HG02642 (cell line): ENCODE measurements around the gene CPA2.
"Not testable (repeated sequence)": the region's sequence is repeated elsewhere in the genome, so short reads cannot be mapped to it uniquely, and the experiment has no call there.

ENCODE experiments used
- ATAC-seq: cut with Tn5 transposase; IDR thresholded peaks from one replicate; pipeline ENCODE4 v1.9.1; 2021; ENCODE audit warnings: mild to moderate bottlenecking; ENCODE audit not compliant: unreplicated experiment, poor library complexity

CPA2 gene

GRCh38 chr7:130249626-130250025, 17.0 kb upstream of the CPA2 start:
- ATAC-seq: not testable (repeated sequence)

DNA sequence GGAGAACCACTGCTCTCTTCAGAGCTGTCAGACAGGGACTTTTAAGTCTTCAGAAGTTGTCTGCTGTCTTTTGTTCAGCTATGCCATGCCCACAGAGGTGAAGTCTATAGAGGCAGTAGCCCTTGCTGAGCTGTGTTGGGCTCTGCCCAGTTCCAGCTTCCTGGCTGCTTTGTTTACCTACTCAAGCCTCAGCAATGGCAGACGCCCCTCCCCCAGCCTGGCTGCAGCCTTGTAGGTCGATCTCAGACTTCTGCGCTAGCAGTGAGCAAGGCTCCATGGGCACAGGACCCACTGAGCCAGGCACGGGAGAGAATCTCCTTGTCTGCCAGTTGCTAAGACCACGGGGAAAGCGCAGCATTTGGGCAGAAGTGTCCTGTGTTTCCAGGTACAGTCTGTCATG, 12.1 kb upstream of the CPA2 start:
- ATAC-seq: no peak

- no peak for ATAC-seq
Observed at GRCh38 chr7:130256704-130257103, 10.0 kb upstream of the CPA2 start.

DNA sequence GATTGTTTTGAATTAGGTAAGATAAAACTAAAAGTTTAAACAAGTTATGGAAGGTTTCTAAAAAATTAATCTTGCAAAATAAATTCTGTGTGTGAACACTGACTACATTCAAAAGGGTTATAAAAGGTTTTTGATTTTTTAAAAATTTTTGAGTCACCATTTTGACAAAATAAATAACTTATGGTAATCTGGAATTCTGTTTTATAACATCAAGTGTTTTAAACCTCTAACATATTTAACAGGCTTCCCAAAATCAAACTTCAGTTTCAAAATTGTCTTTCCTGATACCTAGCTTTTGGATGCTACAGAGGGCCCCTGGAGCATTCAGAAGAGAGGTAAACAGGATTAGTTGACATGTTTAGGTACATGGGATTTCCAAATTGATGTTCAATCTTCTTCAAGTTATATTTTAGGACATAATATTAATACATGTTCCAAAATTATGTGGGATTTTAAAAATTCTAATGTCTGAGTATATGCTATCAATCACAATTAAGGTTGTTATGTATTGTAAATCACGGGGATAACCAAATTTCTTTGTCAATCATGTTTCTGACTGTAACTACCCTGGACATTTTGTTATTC, 8.1 kb upstream of the CPA2 start:
- no peak for ATAC-seq

DNA sequence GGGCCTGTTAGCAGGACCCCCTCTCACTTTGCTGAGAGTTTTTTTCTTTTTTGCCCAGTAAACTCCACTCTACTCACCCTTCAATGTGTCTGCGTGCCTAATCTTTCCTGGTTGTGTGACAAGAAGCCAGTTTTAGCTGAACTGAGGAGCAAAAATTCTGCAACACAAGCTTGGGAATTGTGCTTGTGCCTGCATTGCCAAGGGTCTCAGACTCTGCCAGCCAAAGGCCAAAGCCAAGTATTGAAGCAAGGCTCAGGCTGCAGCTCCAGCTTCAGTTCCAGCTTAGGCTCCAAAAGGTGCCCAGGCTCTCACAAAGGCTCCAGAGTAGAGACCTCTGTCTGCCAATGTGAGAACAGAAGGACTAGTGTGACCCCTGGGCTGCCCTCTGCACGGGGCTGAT, 4.2 kb upstream of the CPA2 start:
- no peak for ATAC-seq

DNA sequence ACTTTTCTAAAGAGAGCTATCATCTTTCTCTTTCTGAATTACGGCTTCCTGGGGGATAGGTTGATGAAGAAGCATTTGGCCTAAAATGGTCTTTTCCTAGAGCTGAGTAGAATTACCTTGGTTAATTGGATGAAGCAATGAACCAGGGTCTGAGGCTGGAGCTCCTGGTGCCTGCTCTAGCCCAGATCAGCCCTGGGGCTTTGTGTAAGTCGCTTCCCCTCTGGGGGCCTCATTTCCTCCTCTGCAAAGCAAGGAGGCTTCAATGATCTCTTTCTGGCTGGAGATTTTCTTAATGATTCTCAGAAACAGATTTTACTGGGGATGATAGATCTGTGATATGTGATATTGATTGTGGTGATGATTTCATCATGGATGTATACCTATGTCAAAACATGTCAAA, 3.5 kb upstream of the CPA2 start:
- ATAC-seq: no peak

- no peak for ATAC-seq
Observed at GRCh38 chr7:130266961-130267321, 278 bp downstream of the CPA2 start.

DNA sequence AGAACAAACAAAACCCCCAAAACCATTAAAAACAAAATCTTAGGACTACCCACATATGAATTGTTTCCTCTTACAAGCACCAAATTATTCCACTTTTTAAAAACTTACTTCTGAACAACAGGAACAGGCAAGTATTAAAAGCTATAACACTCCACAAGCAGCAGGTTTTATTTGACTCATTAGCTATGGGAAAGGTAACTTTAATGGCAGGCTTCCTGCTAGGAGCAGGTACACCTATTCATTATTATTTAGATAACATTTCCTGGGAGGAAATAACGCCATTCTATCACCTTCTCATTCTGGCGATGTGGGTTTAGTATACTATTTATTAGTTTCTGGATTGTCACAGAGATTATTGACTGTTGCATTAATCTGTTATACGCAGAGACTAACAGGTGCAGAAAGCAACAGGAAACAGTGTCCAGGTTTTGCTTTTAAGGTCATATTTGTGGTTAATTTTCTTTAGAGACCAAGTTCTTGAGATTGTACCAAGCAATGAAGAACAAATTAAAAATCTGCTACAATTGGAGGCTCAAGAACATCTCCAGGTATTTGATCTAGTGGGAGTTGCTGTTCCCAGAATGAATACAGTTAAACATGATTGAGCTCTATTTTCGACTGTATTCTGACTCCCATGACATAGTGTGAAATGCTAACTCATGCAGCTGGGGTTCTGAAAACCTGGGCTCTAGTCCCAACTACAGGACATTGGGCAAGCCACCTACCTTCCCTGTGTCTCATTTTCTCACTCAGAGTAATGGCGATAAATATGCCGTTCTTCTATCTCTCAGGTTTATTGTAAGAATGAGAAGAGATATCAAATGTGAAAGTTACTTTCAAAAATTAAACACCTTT, 2.0 kb downstream of the CPA2 start:
- ATAC-seq: no peak

DNA sequence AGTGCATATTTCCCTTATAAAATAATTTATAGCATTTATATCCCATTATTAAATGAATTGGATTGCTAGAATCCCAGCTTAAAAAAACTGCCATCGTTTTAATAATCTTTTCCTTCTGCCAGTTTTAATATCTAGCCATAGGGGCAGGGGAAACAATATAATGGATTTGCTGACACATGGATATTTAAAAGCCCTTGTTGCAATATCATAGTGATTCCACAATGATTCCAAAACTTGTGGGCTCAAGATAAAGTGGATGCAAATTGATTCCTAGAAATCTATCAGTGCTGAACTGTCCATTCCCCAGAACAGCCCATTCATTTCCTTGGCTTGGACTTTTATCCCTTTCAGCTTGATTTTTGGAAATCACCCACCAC, 2.6 kb downstream of the CPA2 start:
- no peak for ATAC-seq

DNA sequence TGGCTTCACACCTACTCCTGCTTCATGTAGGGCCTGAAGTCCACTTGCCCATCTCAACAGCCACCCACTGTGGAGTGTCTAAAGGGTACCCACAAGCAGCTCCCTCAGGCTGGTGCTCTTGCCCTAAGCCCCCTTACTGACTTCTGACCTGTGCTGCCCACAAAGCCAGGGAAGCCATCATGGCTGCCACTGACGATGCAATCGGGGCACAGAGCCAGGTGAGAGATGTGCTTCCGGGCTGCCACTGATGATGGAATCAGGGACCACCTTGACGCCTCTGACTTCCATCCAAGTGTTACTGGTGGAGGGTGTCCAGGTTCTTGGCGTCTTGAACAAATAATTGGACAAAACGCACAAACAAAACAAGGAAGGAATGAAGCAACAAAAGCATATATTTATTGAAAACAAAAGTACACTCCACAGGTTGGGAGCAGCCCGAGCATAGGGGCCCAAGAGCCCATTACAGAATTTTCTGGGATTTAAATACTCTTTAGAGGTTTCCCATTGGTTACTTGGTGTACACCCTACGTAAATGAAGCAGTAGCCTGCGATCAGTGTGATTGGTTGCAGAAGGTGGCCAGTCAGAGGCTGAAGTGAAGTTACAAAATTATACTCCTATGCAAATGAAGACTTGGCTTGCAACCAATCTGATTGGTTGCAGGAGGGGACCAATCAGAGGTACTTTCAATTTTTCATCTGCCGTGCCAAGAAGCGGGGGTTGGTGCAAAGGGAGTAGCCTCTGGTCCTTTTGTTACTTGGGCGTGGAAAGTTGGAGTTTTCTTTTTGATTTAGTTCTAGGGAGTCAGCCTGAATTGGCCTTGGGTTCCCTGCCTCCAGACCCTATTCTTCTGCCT, 4.5 kb downstream of the CPA2 start:
- no peak for ATAC-seq

DNA sequence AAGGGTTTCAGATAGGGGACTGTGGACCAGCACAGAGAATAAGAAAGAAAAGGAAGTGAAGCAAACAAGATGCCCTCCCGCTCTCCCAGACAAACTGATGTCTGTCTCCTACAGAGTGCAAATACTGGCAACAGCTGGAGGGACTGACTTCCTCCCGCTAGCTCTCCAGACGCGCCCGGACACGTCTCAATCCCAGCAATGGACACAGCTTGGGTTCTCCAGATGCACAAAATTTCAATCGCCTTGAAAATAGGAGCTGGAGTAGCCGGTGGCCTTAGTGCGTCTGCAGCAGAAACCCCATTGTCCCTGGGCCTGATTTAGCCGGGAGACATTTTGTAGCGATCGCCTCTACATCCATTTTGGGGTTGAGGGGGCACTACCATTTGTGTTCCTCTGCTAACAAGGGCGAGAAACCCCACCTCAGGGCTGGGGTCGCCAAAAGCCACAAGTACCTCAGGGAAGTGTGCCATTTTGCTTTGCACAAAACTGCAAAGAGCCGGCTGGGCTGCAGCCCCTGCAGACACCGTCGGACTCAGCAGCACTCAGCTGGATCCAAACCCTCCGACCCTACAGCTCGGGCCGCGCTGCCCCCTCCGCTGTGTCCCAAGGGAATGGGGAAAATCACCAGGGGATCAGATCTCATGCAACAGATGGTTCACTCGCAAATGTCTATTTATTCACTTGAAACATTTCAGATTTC, 5.9 kb downstream of the CPA2 start:
- no peak for ATAC-seq

DNA sequence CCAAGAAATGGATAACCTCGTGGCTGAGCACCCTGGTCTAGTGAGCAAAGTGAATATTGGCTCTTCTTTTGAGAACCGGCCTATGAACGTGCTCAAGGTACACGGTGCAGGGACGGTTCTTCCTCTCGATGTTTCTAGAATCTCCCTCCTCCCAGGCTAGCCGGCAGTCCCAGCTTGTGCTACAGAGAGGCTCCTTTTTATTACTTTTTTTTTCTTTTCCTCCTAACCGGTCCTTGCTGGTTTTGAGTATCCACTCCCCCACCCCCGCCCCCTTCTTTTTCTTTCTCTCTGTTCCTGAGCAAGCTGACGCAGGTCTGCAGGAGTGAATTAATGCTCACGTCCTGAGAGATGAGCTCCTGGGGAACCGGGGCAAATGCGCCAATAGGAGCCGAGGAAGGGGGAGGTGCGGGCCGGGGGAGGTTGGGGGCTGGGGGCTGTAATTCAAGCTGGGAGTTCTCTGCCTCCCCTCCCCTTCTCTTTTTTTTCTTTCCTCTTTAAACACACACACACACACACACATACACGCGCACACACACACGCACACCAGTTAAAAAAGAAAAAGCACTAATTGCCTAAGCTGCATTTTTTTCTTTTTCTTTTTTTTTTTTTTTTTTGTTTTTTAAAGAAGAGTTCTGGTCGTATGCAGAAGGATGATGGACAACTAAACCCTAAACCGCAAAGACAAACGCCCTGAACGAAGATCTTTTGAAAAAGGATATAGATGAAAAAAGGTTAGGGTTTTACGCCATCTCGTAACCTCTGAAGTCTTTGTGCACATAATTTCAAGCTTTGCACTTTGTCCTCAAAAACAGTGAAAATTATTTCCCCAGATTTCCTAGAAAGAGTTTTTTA, 6.6 kb downstream of the CPA2 start:
- ATAC-seq: no peak

GRCh38 chr7:130273933-130274255, 7.2 kb downstream of the CPA2 start:
- ATAC-seq: no peak

DNA sequence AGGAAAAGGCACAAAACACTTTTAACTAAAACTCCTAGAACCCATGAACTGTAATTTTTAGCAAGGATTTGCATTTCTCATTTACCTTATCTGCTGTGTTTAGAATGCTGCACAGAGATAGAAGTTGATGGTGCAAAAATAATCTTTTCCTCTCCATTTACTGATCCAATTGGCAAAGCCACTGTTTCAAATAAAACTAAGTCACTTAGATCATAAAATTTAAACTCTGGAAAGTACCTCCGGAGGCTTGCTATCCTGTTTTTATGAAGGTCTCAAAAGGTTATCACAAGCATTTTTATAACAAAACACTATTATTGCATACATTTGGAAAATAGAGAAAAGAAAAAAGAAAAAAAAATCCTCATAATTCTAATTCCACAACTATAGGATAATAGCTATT, 7.6 kb downstream of the CPA2 start:
- no peak for ATAC-seq

DNA sequence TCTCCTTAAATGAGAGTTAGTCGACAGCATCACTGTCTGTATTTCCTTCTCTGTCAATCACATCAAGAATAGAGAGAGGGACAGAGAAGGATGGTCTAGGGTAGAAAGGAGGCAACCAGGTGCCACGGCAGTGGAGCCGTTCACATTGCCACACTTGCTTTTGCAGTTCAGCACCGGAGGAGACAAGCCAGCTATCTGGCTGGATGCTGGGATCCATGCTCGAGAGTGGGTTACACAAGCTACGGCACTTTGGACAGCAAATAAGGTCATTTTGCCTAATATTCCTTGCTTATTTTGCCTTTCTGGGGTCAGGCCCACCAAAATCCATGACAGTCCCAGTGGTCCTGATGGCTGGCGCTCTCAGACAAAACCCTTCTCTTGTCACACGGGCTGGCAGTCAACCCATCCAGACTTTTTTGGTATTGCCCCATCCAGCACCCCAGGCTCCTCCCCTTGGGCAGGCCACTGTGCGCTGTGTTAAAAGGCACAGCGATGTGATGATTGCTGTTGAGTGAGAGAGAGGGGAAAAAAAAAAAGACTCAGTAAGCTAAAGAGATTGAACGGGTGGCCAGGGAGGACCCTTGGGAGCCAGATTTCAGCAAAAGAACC, 8.4 kb downstream of the CPA2 start:
- no peak for ATAC-seq

DNA sequence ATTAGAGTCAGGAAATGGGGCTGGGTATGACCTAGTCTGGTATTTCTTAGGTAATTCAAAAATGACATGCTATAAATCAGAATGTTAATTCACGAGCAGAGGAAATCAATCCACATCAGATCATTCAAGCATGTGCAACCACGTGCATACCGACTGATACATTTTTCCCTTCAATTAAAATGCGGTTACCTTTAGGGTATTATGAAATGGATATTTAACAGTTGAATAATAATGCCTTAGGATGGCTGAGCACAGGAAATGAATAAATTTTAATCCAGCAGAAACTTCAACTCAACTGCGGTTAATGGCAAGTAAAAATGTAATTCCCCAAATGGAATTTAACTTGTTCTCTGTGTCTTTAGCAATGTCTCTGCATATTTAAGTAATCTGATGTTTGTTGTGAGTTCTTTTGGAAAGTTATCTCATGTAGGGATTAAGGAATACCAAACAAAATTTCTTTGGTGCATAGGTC, 9.2 kb downstream of the CPA2 start:
- no peak for ATAC-seq

- ATAC-seq: no peak
Observed at GRCh38 chr7:130276796-130277762, 10.4 kb downstream of the CPA2 start.
